Left lung (tissue), 10 donors: Measurements from ENCODE around the gene JADE3. TPM values are rescaled to one million over a fixed set of nuclear protein-coding genes. Genes with fewer than 3 reads are reported as not detected.

Experiments used
- ATAC-seq: fragments of 200-7000 bp; cut with Tn5 transposase; one replicate; pipeline ENCODE4 v1.9.1; 2020; ENCODE audit warnings: moderate library complexity
- DNase-seq, 4 donors: peaks; one replicate each; pipeline ENCODE4 v3.0.0-alpha.2; 2013 to 2020
- H3K27ac ChIP-seq, 2 donors: fragments of 200-600 bp; sonication (generic) in 1 of 2; one replicate each; pipeline versions ENCODE4 v1.5.0 to v1.8.0; 2020 to 2021
- H3K27me3 ChIP-seq, 2 donors: fragments of 200-600 bp; sonication (generic) in 1 of 2; one replicate each; pipeline versions ENCODE4 v1.5.0 to v1.8.0; 2020 to 2021
- H3K36me3 ChIP-seq, 2 donors: fragments of 200-600 bp; sonication (generic) in 1 of 2; one replicate each; pipeline versions ENCODE4 v1.5.0 to v1.8.0; 2020 to 2021
- H3K4me1 ChIP-seq, 2 donors: fragments of 200-600 bp; one replicate each; pipeline ENCODE4 v1.8.0; 2021
- H3K4me3 ChIP-seq, 2 donors: fragments of 200-600 bp; sonication (generic) in 1 of 2; one replicate each; pipeline versions ENCODE4 v1.5.0 to v1.8.0; 2020 to 2021; ENCODE audit warnings: mild to moderate bottlenecking in 1 of 2
- H3K9me3 ChIP-seq, 2 donors: fragments of 200-600 bp; sonication (generic) in 1 of 2; one replicate each; pipeline versions ENCODE4 v1.5.0 to v1.8.0; 2020 to 2021
- intact Hi-C, 2 donors: fragments of 100-400 bp; cut with DNase I; formaldehyde crosslinking; loops; one replicate each; pipeline versions ENCODE4 v1.11.2 to v1.14.2; 2022
- polyA plus RNA-seq, 6 donors: library from polyadenylated mRNA; unstranded; fragments of 120-200 nt; gene quantifications; one replicate each; pipeline ENCODE4 v1.2.1, GENCODE V29; 2013; ENCODE audit not compliant: insufficient read length in 6 of 6
- total RNA-seq, 2 donors: library from RNA; stranded (reverse); fragmentation: NEBNext Ultra II Directional; extraction: Animal tissue kit (Norgen Biotek cat#: 25700); gene quantifications; one replicate each; pipeline ENCODE4 v1.2.1, GENCODE V29; 2021
- TF ChIP-seq, protein P1 (sequence below), 2 donors: fragments of 200-600 bp; sonication (generic) in 1 of 2; IDR thresholded peaks; one replicate each; pipeline versions ENCODE4 v1.5.0 to v1.8.0; 2021; ENCODE audit warnings: antibody characterized with exemption in 2 of 2
- donor health status: DM: no; HTN: yes; CAD: no.
- donor health status: DM: no; HTN: no; CAD: no.

JADE3 gene
- total and polyA plus RNA-seq, 8 donors = 8.3 to 17.3 (median 15.2) TPM

DNA sequence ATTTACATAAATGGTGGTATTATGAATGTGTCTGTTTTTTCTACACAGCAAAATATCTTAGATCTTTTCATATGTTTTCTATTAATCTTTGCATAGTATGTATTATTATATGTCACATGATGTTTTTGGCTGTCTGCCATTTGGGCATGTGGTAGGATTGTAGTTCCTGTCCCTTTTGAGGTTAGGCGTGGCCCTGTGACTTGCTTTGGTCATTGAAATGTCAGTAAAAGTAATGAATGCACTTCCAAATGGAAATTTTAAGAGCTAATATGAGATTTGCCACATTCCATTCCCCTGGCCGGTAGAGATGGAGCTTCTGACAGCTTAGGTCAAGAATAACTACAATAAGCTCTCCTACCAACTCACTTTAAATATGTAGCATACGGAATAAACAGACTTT is 45.1 kb downstream of the JADE3 start:
- ATAC-seq (no peak), DNase-seq (no peak)
- H3K27me3 ChIP-seq = no peaks in the 10 kb centered on the region
- peaks cover 0 to 4% of the 10 kb centered on the region in 2 donors for H3K4me1 ChIP-seq
- H3K9me3 ChIP-seq = no peaks in the 10 kb centered on the region
- intact Hi-C loops = no loop called here
- TF ChIP-seq, protein P1, sequence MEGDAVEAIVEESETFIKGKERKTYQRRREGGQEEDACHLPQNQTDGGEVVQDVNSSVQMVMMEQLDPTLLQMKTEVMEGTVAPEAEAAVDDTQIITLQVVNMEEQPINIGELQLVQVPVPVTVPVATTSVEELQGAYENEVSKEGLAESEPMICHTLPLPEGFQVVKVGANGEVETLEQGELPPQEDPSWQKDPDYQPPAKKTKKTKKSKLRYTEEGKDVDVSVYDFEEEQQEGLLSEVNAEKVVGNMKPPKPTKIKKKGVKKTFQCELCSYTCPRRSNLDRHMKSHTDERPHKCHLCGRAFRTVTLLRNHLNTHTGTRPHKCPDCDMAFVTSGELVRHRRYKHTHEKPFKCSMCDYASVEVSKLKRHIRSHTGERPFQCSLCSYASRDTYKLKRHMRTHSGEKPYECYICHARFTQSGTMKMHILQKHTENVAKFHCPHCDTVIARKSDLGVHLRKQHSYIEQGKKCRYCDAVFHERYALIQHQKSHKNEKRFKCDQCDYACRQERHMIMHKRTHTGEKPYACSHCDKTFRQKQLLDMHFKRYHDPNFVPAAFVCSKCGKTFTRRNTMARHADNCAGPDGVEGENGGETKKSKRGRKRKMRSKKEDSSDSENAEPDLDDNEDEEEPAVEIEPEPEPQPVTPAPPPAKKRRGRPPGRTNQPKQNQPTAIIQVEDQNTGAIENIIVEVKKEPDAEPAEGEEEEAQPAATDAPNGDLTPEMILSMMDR (IDR thresholded peaks at IDR 0.05) = no peak
- no peaks in the 10 kb centered on the region for H3K36me3 ChIP-seq
- H3K27ac ChIP-seq = no peak overlapping the region
- no peak overlapping the region for H3K4me3 ChIP-seq

DNA sequence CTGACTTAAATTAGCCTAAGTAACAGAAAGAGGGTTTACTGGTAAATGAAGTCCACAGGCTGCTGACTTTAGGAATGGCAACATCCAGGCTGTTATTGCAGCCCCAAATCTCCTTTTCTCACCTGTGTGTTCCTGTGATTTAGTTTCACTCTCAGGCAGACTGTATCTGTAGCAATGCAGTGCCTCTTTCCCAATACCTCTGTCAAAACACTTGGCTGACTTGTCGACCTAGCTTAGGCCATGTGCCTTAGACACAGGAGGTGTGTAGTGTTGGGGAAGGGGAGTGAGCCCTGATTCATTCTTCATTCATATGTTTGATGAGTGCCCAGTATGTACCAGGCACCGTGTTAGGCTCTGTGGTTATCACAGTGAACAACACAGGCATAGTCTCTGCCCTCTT is 46.9 kb downstream of the JADE3 start:
- Histone ChIP-seq H3K9me3 (no peaks in the 10 kb centered on the region), H3K27ac (no peak overlapping the region), H3K27me3 (no peaks in the 10 kb centered on the region), H3K4me3 (no peak overlapping the region), H3K36me3 (no peaks in the 10 kb centered on the region), H3K4me1 (no peaks in the 10 kb centered on the region)
- TF ChIP-seq, protein P1 (IDR thresholded peaks at IDR 0.05) = no peak
- DNase-seq = no peak
- ATAC-seq = peak; percentile 61
- intact Hi-C loops = no loop called here

DNA sequence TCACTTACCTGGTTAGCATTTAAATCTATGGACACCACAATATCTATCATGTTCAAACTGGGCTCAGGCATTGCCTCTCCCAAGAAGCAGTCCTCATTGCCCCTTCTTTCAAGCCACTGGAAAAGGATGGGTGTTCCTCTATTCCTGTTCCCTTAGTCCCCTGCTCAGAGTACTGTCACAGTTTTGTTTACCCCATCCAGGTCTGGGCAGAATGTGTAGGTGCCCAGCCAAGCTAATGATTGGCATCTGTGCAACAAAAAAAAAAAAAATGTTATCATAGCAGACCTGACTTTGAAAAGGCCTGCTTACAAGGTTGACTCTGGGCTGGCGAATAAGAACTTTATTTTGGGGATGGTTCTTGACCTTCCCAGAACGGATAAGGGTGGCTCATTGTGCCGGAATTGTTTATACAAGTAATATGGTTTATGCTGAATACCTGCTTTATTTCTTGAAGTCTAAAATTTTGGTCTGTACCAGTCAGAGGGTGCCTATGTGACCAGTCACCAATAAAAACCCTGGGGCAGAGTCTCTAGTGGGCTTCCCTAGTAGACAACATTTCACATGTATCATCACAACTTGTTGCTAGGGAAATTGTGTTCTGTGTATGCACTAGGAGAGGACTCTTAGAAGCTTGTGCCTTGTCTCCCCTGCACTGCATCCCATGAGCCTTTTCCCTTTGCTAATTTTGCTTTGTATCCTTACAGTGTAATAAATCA is 47.9 kb downstream of the JADE3 start:
- Histone ChIP-seq H3K36me3 (no peaks in the 10 kb centered on the region), H3K27ac (no peak overlapping the region), H3K9me3 (no peaks in the 10 kb centered on the region), H3K4me1 (no peaks in the 10 kb centered on the region), H3K4me3 (no peak overlapping the region), H3K27me3 (no peaks in the 10 kb centered on the region)
- DNase-seq (no peak), ATAC-seq (no peak)
- intact Hi-C loops = no loop called here
- TF ChIP-seq, protein P1 (IDR thresholded peaks at IDR 0.05) = no peak

DNA sequence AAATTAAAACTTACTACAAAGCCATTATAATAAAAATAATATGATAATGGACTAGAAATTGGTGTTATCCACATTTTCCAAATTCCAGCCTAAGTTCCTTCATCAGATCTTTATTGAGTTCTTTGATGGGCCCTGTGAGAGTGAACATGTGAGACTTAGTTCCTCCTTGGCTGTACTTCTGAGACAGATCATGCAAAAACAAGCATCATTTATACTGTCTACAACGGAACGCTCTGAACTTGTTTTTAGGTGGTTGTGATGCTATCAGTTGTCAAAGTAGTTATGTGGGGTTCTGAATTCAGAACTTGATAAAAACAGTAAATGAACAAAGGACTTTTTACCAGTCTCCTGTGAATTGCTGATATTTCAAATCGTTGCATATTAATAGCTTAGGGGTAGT is 48.9 kb downstream of the JADE3 start:
- Histone ChIP-seq H3K27ac (no peak overlapping the region), H3K4me1 (no peaks in the 10 kb centered on the region), H3K9me3 (no peaks in the 10 kb centered on the region), H3K4me3 (no peak overlapping the region), H3K27me3 (peaks cover 0 to under 1% of the 10 kb centered on the region in 2 donors), H3K36me3 (no peaks in the 10 kb centered on the region)
- TF ChIP-seq, protein P1 (IDR thresholded peaks at IDR 0.05) = no peak
- intact Hi-C loops = no loop called here
- ATAC-seq = no peak
- no peak for DNase-seq

DNA sequence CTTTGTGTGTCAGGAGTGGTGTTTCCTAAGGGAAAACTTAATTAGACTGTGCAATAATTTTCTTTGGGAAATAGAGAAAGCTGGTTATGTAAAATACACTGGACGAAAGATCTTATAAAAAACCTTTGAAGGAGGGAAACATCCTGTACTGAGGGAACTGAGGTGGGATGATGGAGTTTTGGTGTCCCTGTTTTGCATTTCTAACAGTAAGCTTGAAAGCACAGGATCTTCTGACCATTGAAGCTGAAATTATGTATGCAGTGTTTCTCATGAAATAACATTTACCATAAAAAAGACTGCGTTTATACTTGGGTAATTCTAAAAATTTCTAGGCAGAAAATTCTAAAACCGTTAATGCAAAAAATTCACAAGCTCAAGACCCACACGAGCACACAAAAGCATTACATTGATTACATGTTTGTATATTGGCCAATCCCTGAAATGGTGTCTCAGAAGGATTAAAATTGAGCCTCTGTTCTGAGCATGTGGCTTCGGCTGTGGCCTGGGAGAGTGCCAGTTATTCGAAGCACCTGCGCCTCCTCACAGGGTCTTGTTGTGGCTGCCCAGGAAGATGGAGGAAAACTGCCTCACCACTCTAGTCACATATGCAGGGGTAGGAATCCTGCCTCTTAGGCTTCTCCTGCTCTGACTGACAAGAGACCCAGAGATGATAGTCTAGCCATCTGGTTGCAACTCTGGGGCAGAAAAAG is 49.5 kb downstream of the JADE3 start:
- H3K4me3 ChIP-seq = no peak overlapping the region
- H3K4me1 ChIP-seq = no peaks in the 10 kb centered on the region
- no peak overlapping the region for H3K27ac ChIP-seq
- H3K27me3 ChIP-seq = peaks cover 0 to 5% of the 10 kb centered on the region in 2 donors
- no peaks in the 10 kb centered on the region for H3K36me3 ChIP-seq
- ATAC-seq (no peak), DNase-seq (no peak)
- no peaks in the 10 kb centered on the region for H3K9me3 ChIP-seq
- intact Hi-C loops = no loop called here
- TF ChIP-seq, protein P1 (IDR thresholded peaks at IDR 0.05) = no peak
